Trophoblast cell (in vitro differentiated cells and primary cell): ENCODE data around the gene SEL1L2.

ENCODE experiments used
- DNase-seq, 2 donors: peaks; one replicate each; pipeline ENCODE4 v3.0.0-alpha.2; 2016
- H2AFZ ChIP-seq: 2 replicates; pipeline ENCODE4 v1.6.1; 2013; ENCODE audit warnings: low read length, moderate library complexity, mild to moderate bottlenecking; ENCODE audit not compliant: insufficient read depth, poor library complexity
- H2AK5ac ChIP-seq: 2 replicates; pipeline ENCODE4 v1.6.1; 2013; ENCODE audit warnings: mild to moderate bottlenecking, low read length
- H2BK120ac ChIP-seq: 2 replicates; pipeline ENCODE4 v1.6.1; 2013; ENCODE audit warnings: low read length, mild to moderate bottlenecking, moderate library complexity; ENCODE audit not compliant: insufficient read depth, poor library complexity
- H2BK12ac ChIP-seq: 2 replicates; pipeline ENCODE4 v1.6.1; 2013; ENCODE audit warnings: mild to moderate bottlenecking, low read length, moderate library complexity
- H2BK5ac ChIP-seq: 2 replicates; pipeline ENCODE4 v1.6.1; 2013; ENCODE audit warnings: low read length, low read depth, moderate library complexity, mild to moderate bottlenecking; ENCODE audit not compliant: poor library complexity
- H3K14ac ChIP-seq: 2 replicates; pipeline ENCODE4 v1.6.1; 2013; ENCODE audit warnings: mild to moderate bottlenecking, low read length
- H3K18ac ChIP-seq: 2 replicates; pipeline ENCODE4 v1.6.1; 2013; ENCODE audit warnings: mild to moderate bottlenecking, low read length
- H3K23ac ChIP-seq: 2 replicates; pipeline ENCODE4 v1.6.1; 2013; ENCODE audit warnings: low read length
- H3K27ac ChIP-seq: 2 replicates; pipeline ENCODE4 v1.5.1; 2013; ENCODE audit warnings: low read depth, mild to moderate bottlenecking, inconsistent platforms, low read length, moderate library complexity
- H3K27me3 ChIP-seq: 2 replicates; pipeline ENCODE4 v1.6.1; 2013; ENCODE audit warnings: inconsistent platforms, mild to moderate bottlenecking, low read length, moderate library complexity; ENCODE audit not compliant: insufficient read depth
- H3K36me3 ChIP-seq, 2 experiments: 1 replicate in 1 of 2; 2 replicates in 1 of 2; pipeline ENCODE4 v1.6.1; 2013; ENCODE audit warnings: low read length in 2 of 2, mild to moderate bottlenecking in 2 of 2, moderate library complexity in 1 of 2; ENCODE audit not compliant: insufficient read depth in 2 of 2, control insufficient read depth in 1 of 2
- H3K4ac ChIP-seq: 2 replicates; pipeline ENCODE4 v1.6.1; 2013; ENCODE audit warnings: low read depth, mild to moderate bottlenecking, low read length, moderate library complexity
- H3K4me1 ChIP-seq, 2 experiments: 1 replicate in 1 of 2; 2 replicates in 1 of 2; pipeline ENCODE4 v1.6.1; 2013; ENCODE audit warnings: low read length in 2 of 2, mild to moderate bottlenecking in 2 of 2, moderate library complexity in 1 of 2; ENCODE audit not compliant: insufficient read depth in 2 of 2, control insufficient read depth in 1 of 2
- H3K4me2 ChIP-seq: 2 replicates; pipeline ENCODE4 v1.6.1; 2013; ENCODE audit warnings: inconsistent platforms, mild to moderate bottlenecking, low read length, moderate library complexity
- H3K4me3 ChIP-seq: 2 replicates; pipeline ENCODE4 v1.5.1; 2013; ENCODE audit warnings: mild to moderate bottlenecking, low read depth, low read length, inconsistent platforms
- H3K79me1 ChIP-seq: one replicate; pipeline ENCODE4 v1.6.1; 2013; ENCODE audit warnings: low read length
- H3K79me2 ChIP-seq: 2 replicates; pipeline ENCODE4 v1.6.1; 2013; ENCODE audit warnings: low read length, mild to moderate bottlenecking; ENCODE audit not compliant: control insufficient read depth, insufficient read depth, poor library complexity
- H3K9ac ChIP-seq: 2 replicates; pipeline ENCODE4 v1.6.1; 2013; ENCODE audit warnings: mild to moderate bottlenecking, low read length
- H3K9me3 ChIP-seq: 2 replicates; pipeline ENCODE4 v1.6.1; 2013; ENCODE audit warnings: low read depth, mild to moderate bottlenecking, control low read depth, inconsistent platforms, low read length; ENCODE audit not compliant: insufficient read depth
- H4K12ac ChIP-seq: 2 replicates; pipeline ENCODE4 v1.6.1; 2013; ENCODE audit warnings: low read depth, mild to moderate bottlenecking, low read length, moderate library complexity
- H4K8ac ChIP-seq: 2 replicates; pipeline ENCODE4 v1.6.1; 2013; ENCODE audit warnings: low read depth, mild to moderate bottlenecking, low read length, moderate library complexity
- H4K91ac ChIP-seq: one replicate; pipeline ENCODE4 v1.6.1; 2013; ENCODE audit warnings: low read depth, mild to moderate bottlenecking, low read length, moderate library complexity
- WGBS: extraction: QIAGEN DNeasy Blood & Tissue Kit; methylation state at CpG from one replicate; pipeline ENCODE4 v1.1.7; 2013; ENCODE audit warnings: missing lambda C conversion rate; ENCODE audit not compliant: insufficient read length, insufficient coverage; ENCODE audit errors: extremely low coverage; 5-methylcytosine and 5-hydroxymethylcytosine counted together

SEL1L2 gene

GRCh38 chr20:13991311-13991710, 897 bp upstream of the SEL1L2 start:
- no peaks in the 10 kb centered on the region for H3K79me1 ChIP-seq
- H2AFZ ChIP-seq, result no peak overlapping the region
- H3K4ac ChIP-seq, result no peak overlapping the region
- H3K9me3 ChIP-seq, result no peaks in the 10 kb centered on the region
- no peak overlapping the region for H2AK5ac ChIP-seq
- H3K18ac ChIP-seq, result no peak overlapping the region
- H3K9ac ChIP-seq, result no peak overlapping the region
- no peak overlapping the region for H3K27ac ChIP-seq
- peaks cover 7% of the 10 kb centered on the region for H3K27me3 ChIP-seq
- H3K4me1 ChIP-seq, result peaks cover 0 to 5% of the 10 kb centered on the region in 2 experiments
- H4K8ac ChIP-seq, result no peak overlapping the region
- no peak overlapping the region for H3K14ac ChIP-seq
- no peak overlapping the region for H2BK120ac ChIP-seq
- no peak overlapping the region for H3K4me2 ChIP-seq
- no peak overlapping the region for H3K23ac ChIP-seq
- no peaks in the 10 kb centered on the region for H3K79me2 ChIP-seq
- H4K91ac ChIP-seq, result no peak overlapping the region
- peak; percentile 64 to 77 for DNase-seq
- no peaks in the 10 kb centered on the region for H3K36me3 ChIP-seq
- no peak overlapping the region for H3K4me3 ChIP-seq
- H2BK5ac ChIP-seq, result no peak overlapping the region
- H4K12ac ChIP-seq, result no peak overlapping the region
- H2BK12ac ChIP-seq, result no peak overlapping the region
- WGBS, result no CpG with 5 or more reads among the region's 1 CpG

GRCh38 chr20:13984211-13984610, 6.2 kb downstream of the SEL1L2 start:
- DNase-seq, result no peak
- no peak overlapping the region for H3K9ac ChIP-seq
- no peaks in the 10 kb centered on the region for H3K36me3 ChIP-seq
- H4K12ac ChIP-seq, result no peak overlapping the region
- H3K4me3 ChIP-seq, result no peak overlapping the region
- no peaks in the 10 kb centered on the region for H3K4me1 ChIP-seq
- no peak overlapping the region for H4K91ac ChIP-seq
- H2BK12ac ChIP-seq, result no peak overlapping the region
- WGBS, result no CpG with 5 or more reads among the region's 4 CpGs
- H3K79me1 ChIP-seq, result no peaks in the 10 kb centered on the region
- H2AFZ ChIP-seq, result no peak overlapping the region
- no peak overlapping the region for H2BK120ac ChIP-seq
- no peak overlapping the region for H2AK5ac ChIP-seq
- no peaks in the 10 kb centered on the region for H3K79me2 ChIP-seq
- no peak overlapping the region for H3K4me2 ChIP-seq
- H2BK5ac ChIP-seq, result no peak overlapping the region
- H3K14ac ChIP-seq, result no peak overlapping the region
- no peak overlapping the region for H3K18ac ChIP-seq
- H3K27ac ChIP-seq, result no peak overlapping the region
- H3K27me3 ChIP-seq, result no peaks in the 10 kb centered on the region
- H3K23ac ChIP-seq, result no peak overlapping the region
- H3K4ac ChIP-seq, result no peak overlapping the region
- H3K9me3 ChIP-seq, result no peaks in the 10 kb centered on the region
- no peak overlapping the region for H4K8ac ChIP-seq

- Histone ChIP-seq H3K14ac (no peak overlapping the region), H3K9me3 (no peaks in the 10 kb centered on the region), H3K27ac (no peak overlapping the region), H2AFZ (no peak overlapping the region), H4K8ac (no peak overlapping the region), H3K79me1 (no peaks in the 10 kb centered on the region), H3K4ac (no peak overlapping the region), H2BK12ac (no peak overlapping the region), H3K4me3 (no peak overlapping the region), H3K27me3 (no peaks in the 10 kb centered on the region), H3K18ac (no peak overlapping the region), H2BK120ac (no peak overlapping the region), H3K23ac (no peak overlapping the region), H2AK5ac (no peak overlapping the region), H4K91ac (no peak overlapping the region), H3K36me3 (no peaks in the 10 kb centered on the region), H3K4me2 (no peak overlapping the region), H2BK5ac (no peak overlapping the region), H3K79me2 (no peaks in the 10 kb centered on the region), H3K4me1 (no peaks in the 10 kb centered on the region), H4K12ac (no peak overlapping the region), H3K9ac (no peak overlapping the region)
- no peak for DNase-seq
- no CpG with 5 or more reads among the region's 3 CpGs for WGBS
Measured at GRCh38 chr20:13960525-13960924, 29.9 kb downstream of the SEL1L2 start.

GRCh38 chr20:13960119-13960518, 30.3 kb downstream of the SEL1L2 start:
- no peak overlapping the region for H3K14ac ChIP-seq
- no CpG with 5 or more reads among the region's 2 CpGs for WGBS
- DNase-seq, result no peak
- H2BK120ac ChIP-seq, result no peak overlapping the region
- H2AFZ ChIP-seq, result no peak overlapping the region
- no peak overlapping the region for H4K8ac ChIP-seq
- H3K4me2 ChIP-seq, result no peak overlapping the region
- no peaks in the 10 kb centered on the region for H3K9me3 ChIP-seq
- no peak overlapping the region for H2AK5ac ChIP-seq
- H3K9ac ChIP-seq, result no peak overlapping the region
- H3K4me3 ChIP-seq, result no peak overlapping the region
- H3K79me1 ChIP-seq, result no peaks in the 10 kb centered on the region
- no peaks in the 10 kb centered on the region for H3K27me3 ChIP-seq
- no peaks in the 10 kb centered on the region for H3K4me1 ChIP-seq
- no peak overlapping the region for H3K18ac ChIP-seq
- H2BK12ac ChIP-seq, result no peak overlapping the region
- no peak overlapping the region for H4K91ac ChIP-seq
- H3K36me3 ChIP-seq, result no peaks in the 10 kb centered on the region
- no peak overlapping the region for H2BK5ac ChIP-seq
- H3K23ac ChIP-seq, result no peak overlapping the region
- no peak overlapping the region for H3K4ac ChIP-seq
- H3K79me2 ChIP-seq, result no peaks in the 10 kb centered on the region
- no peak overlapping the region for H3K27ac ChIP-seq
- no peak overlapping the region for H4K12ac ChIP-seq
